DMS114 treated with DMSO at 0.1 percent for 48 hours (cell line): ENCODE measurements around the gene CCDC33.

Experiments used
- DNase-seq: peaks from one replicate; lab custom pipeline; 2025; ENCODE audit not compliant: unreplicated experiment; lab: John Stamatoyannopoulos, UW

Gene CCDC33

DNA sequence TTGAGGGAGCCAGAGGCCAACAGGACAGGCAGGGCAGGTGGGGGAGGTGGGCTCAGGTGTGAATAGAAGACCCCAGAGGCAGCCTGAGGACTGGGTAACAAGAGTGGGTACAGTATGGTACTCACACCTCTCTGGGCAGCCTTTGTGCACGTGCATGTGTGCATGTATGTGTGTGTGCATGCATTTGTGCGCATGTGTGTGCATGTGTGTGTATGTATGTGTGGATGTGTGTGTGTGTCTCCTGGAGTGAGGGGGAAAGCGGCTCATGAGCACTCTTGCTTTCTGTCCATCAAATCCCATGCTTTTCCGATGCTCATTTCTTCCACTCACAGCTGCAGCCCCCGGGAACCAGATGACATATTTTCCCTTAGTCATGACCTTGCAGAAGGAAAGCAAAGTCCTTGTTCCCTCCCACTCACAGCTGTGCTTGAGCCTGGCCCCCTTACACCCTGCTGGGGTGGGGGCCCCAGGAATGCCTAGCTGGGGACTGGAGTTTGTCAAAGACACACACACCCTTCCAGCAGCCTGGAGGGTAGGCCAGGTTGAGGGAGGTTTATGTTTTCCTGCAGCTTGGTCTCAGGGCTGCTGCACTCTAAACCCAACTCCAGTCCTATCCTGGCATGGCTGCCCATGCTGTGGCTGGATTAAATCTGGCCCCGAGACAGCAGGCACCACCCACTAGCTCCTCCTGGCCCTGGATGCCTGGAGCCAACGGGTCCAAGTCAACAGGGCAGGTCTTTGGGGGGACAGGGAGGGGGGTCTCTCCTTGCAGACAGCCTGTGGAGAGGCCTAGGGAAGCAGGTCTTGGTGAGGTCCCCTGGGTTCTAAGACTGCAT lies 22.5 kb downstream of the CCDC33 start:
- no peak for DNase-seq

DNA sequence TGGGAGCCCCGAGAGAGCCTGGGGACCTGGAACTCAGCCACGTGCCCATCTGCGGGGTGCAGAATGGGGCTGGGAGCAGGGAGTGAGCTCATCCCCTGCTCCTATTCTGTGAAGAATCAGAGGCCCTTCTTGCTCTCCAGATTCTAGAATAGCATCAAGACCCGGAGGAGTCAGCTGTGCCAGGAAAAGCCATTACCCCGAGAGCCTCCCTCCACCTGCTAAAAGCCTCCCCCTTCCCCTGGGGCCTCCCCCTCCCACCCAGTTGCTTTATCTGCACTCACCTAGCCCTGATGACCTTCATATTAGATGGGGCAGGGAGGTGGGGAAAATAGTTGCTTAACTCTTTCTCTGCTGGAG lies 23.1 kb downstream of the CCDC33 start:
- DNase-seq = no peak

DNA sequence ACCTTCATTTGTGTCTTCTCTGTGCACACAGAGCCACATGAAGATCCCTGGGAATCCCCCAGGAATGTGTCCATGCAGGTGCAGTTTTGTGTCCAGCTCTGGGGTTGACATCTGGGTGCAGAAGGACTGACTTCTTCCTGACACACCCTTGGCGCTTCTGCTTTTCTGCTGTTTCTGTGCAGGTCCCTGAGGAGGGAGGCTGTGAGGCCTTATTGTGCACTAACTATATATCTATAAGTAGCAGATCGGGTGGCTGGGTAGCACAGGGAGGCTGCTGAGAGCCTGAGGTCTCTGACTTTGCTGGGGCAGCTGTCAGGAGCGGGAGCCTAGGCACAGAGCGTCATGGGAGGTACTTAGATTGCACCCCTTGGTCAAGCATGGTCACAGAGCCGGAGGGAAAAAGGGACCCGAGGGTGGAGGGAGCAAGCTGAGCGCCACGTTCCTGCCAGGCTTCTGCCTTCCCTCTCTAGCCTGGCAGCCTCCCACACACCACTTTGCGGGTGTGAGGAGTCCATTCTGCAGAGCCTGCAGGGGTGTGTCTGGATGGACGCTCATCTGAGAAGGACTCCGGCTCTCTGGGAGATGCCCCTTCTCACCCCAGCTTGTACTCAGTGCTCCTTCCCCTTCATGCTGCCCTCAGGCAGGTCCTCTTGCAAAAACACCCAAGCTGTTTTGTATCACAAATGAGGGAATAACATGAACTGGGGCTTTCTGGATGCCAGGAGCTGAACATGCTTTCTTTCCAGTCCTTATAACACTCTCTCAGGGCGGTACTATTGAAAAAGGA lies 23.9 kb downstream of the CCDC33 start:
- DNase-seq = no peak

DNA sequence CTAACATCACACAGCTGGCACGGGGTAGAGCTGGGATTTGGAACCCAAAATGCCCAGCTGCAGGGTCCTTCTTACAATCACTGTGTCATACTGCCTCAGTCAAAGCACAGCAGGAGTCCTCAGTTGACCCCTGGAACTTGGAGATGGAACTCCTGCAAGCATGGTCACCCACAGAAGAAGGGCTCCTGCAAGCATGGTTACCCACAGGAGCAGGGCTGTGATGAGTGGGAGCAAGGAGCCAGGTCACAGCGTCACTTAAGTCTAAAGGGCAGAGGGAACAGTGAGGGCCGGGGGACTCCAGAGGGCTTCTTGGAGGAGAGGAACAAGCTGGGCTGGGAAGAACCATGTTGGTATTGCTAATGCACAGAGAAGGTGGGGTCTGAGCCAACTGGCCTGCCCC lies 24.9 kb downstream of the CCDC33 start:
- DNase-seq = no peak

DNA sequence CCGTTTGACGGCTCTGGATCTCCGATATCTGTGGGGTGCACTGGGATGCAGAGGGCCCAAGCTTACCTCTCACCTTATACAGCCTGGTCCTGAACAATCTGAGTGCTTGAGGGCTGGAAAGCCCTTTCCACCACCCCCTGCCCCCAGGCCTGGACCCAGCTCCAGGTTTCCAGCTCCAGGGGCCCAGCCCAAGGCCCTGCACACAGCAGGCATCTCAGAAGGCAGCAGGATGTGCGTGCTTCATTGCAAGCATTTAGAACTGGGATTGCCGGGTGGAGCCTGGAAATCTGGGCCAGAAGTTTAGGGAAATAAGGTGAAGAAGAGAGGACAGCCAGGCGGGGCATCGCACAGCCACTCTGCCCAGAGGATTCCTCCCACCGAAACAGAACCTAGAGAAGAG lies 25.6 kb downstream of the CCDC33 start:
- DNase-seq = no peak

DNA sequence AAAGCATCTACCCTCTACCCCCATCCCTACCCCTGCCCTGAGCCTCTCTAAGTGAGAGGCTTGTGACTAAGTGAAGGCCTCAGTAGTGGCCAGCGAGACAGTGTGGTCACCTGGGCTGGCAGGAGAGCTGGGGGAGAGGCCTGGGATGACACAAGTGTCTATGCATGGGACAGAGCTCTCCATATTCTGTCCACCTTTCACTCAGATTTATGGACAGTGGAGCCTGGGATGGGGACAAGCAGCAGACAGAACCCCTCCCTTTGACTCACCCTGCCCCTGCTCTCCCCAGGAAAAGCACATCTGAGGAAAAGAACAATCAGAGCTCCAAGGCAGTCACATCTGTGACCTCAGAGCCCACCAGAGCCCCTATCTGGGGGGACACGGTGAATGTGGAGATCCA lies 26.0 kb downstream of the CCDC33 start:
- no peak for DNase-seq

DNA sequence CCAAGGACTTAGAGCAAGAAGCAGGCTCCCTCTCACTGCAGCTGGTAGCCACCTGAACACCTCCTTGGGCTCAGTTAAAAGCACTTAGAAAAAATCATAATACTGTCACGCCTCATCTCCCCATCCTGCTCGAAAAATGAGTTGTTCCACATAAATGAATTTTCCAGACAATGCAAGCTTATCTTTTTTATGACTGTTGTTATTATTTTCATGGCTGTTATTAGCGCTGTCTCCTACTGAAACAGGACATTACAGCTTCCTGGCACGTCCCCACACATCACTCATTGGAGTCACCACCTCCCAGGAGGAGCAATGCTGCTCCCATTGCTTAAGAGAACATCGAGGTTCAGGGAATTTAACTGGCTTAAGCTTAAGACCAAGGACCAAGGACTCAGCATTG lies 26.5 kb downstream of the CCDC33 start:
- no peak for DNase-seq

DNA sequence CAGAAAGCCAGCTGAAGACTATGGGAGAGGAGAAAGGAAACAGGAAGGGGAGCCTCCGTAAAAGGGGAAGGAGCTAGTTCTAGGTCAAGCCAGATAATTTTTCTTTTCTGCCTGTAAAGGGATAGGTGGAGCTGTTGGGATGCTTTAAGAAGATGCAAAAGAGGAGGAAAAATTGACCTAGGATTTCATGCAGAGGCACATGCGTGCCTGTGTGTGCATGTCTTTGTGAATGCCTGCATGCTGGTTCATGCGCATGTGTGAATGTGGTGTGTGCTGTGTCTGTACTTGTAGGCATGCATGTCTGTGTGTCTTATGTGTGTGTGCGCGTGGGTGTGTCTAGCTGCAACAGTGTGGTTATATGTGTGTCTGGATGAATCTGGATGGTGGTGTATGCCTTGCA lies 27.3 kb downstream of the CCDC33 start:
- DNase-seq = peak; percentile 11

DNA sequence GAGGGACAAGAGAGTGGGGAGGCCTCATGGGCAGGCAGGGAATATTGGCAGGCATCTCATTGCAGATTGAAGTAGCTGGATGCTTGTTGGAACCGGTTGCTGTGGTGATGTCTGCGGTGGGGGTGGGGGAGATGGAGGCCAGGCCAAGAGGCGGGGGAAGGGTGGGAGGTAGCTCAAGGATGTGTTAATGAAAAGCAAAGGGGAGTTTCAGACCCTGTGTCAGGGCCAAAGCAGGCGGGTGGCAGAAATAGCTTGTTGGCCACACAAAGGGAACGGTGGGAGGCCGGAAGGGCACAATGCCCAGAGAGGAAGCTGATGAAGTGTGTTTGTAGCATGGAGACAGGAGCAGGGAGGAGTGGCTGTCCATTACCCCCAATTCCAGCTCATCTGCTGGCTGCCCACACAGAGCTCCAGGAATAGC lies 28.0 kb downstream of the CCDC33 start:
- no peak for DNase-seq

DNA sequence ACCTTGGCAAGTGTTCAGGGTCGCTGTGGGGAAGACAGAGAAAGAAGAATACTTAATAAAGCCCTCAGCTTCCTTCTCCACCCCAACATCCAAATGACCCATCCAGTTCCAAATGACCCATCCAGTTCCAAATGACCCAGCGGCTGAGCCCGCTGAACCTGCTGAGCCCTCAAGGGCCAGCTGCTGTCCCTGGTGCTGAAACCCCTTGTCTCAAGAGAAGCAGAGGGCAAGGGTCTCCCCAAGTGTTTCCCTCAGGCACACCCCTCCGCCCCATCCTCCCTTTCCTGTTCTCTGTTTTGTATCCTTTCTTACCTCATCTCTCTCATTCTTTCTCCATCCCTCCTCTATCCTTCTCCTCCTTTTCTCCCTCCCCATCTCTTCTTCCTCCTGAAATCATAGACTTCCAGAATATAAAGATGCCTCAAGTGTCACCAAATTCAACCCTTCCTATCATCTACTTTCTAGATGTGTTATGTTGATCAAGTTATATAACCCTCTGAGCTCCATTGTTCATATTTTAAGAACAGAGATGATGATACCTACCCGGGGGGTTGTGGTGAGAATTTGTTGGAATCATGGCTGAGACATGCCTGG lies 29.0 kb downstream of the CCDC33 start:
- no peak for DNase-seq

DNA sequence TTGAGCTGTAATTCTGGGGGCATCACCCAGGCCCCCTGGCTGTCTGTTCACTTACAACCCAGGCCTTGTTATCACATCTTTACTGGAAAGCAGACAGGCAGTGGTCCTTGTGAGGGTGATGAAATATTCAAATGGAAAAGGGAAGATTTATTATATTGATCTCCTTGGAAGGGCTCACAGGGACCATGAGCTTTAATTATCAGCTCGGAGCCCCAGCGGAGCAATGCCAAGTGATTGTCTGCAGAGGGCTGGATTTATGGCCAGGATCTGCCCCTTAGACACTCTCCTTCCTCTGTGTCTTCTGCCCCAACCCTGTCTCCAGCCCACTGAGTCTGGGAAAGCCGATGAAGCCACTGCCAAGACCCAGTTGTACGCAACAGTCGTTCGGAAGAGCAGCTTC lies 31.9 kb downstream of the CCDC33 start:
- no peak for DNase-seq

DNA sequence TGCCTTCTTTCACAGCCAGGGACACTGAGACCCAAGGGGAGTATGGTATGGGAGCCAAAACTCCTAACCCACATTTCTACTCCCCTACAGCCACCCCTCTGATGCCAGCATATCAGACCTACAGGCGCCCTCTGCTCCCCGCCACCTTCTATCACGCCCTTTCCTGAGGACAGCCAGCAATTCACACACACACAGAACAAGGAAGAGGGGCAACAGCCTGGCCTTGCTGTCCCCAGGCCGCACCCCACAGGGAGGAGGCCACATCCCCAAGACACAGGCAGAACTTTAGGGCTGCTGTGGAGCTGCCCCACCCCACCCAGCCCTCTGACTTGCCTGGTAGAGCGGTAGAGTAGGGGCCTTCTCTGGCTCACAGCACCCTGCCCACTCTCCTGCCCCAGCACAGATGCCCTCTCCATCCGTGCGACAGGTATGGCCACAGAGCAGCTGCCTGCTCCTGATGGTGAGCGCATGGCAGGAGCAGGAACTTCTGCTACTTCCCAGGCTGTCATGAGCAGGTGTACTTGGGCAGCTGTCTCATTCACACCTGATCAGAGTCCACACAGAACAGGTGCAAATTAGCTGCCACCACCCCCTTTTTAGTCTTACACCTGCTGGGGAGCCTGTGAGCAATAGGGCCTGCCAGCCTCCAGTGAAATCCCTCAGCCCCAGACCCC lies 33.4 kb downstream of the CCDC33 start:
- DNase-seq = no peak

DNA sequence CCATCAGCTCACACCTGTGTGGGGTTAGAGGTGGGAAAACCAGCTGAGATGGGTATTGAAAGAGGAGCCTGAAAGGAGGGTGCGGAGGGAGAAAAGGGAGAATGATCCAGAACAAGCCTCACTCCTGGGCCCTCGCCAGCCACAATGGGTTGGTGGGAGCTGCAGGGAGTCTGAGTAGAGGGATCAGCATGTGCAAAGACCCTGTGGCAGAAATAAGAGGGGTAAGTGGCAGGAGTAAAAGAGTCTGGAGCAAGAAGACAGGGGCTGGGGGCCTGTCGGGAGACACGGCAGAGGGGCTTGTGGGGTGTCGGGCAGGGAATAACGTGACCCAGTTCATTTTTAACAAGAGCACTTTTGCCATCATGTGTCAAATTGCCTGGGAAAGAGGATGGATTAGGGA lies 34.0 kb downstream of the CCDC33 start:
- DNase-seq = no peak

DNA sequence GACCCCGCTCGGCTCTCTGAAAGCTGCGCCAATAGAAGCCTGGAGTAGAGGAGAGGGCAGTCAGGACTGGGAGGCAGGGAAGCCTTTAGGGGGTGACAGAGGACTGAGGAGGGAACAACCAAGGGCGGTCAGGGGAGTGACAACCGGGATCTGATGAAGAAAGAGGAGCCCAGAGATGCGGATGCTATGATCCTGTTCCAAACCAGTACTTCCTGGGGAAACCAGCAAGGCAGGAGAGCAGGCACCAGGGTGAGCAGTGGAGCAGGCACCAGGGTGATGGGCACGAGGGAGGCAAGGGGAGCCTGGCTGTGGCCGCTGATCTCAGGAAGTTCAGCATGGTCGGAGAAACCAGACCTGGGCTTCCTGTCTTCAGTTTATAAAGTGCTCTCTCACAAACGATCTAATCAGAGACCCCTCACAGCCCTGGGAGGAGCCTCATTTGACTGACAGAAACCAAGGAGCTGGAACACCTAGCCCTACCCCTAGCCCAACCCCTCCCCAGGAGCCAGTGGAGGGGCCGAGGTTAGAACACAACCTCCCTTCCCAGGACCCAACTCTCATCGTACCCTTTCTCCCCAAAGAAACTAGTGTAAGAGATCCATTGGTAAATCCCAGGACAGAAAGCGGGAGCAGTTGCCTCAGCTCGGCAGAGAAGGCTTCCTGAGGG lies 34.9 kb downstream of the CCDC33 start:
- no peak for DNase-seq

DNA sequence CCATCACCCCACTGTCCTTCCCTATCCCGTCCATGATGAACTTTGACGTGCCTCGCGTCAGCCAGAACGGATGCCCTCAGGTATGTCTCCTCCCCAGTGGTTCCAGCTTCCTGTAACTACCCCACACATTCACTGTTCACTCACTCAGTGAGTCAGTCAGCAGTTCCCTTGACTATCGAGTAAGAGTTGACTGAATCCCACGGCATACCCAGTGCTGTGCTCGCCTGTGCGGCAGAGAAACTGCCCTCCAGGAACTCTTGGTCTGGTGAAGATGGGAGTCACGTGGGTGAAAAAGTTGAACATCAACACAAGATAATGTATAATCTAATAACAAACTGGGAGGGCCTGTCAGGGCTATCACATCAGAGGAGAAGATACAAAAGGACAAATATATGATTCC lies 36.7 kb downstream of the CCDC33 start:
- DNase-seq = no peak

DNA sequence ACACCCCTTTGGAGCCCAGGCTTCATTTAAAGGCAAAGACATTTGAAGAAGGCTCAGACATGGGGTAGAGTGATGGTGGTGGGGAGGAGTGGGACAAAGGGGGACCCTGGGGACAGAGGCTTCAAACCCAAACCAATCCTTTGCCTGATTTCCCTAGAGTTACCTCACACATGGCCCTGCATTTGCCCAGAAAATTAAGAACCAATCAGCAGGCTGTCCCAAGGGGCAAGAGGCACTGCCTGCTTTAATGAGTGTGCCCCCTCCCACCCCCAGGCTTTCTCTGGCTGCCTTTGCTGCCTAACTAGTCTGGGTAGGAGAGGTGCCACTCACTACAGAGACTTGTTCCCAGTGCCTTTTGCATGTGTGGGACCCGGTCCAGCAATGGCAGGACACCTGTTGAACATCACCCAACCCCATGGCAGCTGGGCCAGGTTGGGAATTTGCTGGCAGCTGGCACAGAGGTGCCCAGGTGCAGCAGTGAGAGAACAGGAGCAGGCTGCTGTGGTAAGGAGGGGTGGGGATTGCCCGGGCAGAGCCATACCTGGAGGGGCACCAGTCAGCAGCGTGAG lies 38.4 kb downstream of the CCDC33 start:
- DNase-seq = no peak

DNA sequence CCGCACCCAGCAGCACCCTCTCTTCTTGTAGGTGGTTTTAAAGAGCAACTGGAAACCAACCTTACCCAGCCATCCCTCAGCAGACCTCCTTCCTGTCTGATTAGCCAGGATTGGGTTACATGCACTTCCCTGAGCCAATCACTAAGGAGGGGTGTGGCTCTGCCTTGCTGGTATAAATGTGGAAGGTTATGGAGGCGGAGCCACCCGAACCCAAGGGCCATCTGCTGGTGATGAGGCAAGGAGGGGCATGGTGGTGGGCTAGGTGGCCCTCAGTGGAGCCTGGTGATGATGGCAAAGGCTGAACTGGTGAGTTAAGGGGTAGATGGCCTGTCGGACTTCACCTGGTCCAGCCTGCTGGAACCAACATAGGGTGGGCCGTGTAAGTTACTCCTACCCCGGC lies 39.8 kb downstream of the CCDC33 start:
- DNase-seq = no peak

DNA sequence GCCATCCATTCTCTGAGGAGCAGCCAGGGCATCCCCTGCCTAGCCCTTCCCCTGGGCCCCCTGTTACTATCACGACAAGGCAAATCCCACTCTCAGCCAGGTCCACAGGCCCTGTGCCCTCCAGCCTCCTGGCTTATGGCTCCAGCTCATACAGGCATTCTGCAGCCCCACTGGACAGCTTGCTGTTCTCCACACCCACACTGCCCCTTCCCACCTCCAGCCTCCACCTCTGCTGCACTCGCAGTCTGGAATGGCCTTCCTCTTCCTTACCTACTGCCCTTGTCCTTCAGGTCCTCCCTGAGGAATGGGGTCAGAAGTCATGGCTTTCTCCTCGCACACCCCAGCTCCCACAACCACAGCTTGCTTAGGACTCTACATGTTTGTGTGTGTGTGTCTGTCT lies 40.4 kb downstream of the CCDC33 start:
- no peak for DNase-seq

DNA sequence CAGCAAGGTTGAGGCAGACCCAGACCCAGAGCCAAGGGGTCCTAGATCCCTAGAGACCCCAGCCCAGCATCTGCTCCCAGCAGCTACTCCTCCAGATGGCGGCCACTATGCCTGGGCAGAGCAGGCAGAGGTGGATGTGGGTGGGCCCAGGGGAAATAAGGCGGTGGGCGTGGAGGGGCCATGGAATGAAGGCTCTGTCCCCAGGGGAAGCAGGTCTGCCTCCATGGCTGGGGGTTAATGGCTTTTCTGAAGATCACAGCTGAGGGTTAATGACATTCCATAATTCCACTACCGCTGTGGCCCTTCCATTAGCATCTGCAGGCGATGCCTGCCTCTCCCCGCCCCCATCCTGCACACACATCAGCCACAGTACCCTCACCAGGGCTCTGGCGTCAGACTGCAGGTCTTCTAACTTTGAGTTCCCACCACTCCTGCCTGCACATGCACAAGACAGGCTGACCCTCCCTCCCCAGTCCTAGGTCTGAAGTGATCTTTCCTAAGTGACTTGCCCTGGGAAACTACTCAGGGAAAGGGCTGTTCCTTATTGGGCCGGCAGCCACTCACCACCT lies 41.2 kb downstream of the CCDC33 start:
- no peak for DNase-seq

DNA sequence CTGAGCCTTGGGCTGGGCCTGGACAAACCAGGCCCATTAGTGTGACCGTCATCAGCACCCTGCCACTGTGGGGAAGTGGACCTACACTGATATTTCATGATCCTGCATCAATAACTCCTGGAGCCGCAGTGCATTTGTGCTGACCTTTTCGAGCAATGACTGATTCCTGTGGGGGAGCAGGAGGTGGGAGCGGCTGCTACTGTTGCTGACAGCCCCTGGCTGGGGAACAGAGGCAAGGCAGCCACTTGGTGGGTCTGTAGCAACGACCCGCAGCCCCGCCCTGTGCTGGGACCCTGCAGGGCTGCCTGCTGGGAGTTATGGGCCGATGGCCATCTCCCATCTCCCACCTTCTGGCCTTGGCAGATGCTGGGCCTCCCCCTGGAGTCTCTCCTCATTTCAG lies 42.1 kb downstream of the CCDC33 start:
- DNase-seq = no peak
